ENCODE measurements around the gene TUBGCP6.

TUBGCP6 gene

GRCh38 chr22:50244420-50245213, at the start of gene TUBGCP6:
Gene TUBGCP6, minus strand, starts transcription at chr22:50245023. Its CDS starts 564 bp downstream, at chr22:50244459.
- peak; percentile 85 to 93 (median 89) for DNase-seq (ENCODE audit: low read depth in 3 of 3)

- DNase-seq (ENCODE audit: low read depth in 3 of 3) = no peak
These were observed 49.5 kb upstream of the TUBGCP6 start for GRCh38 chr22:50294319-50294656.

- DNase-seq (ENCODE audit: low read depth in 3 of 3) = no peak
These were observed 48.9 kb upstream of the TUBGCP6 start for GRCh38 chr22:50293441-50294318.

- DNase-seq (ENCODE audit: low read depth in 3 of 3) = no peak
These were observed 48.0 kb upstream of the TUBGCP6 start for GRCh38 chr22:50292643-50293440.

- DNase-seq (ENCODE audit: low read depth in 3 of 3) = no peak
These were observed 45.3 kb upstream of the TUBGCP6 start for GRCh38 chr22:50289942-50290630.

- DNase-seq (ENCODE audit: low read depth in 3 of 3) = no peak
These were observed 44.5 kb upstream of the TUBGCP6 start for GRCh38 chr22:50289151-50289941.

GRCh38 chr22:50287731-50288130, 42.9 kb upstream of the TUBGCP6 start:
- no peak for DNase-seq (ENCODE audit: low read depth in 3 of 3)

- no peak for DNase-seq (ENCODE audit: low read depth in 3 of 3)
These were observed 42.0 kb upstream of the TUBGCP6 start for GRCh38 chr22:50286701-50287318.

GRCh38 chr22:50286275-50286674, 41.5 kb upstream of the TUBGCP6 start:
- DNase-seq (ENCODE audit: low read depth in 3 of 3) = no peak

- no peak for DNase-seq (ENCODE audit: low read depth in 3 of 3)
These were observed 40.9 kb upstream of the TUBGCP6 start for GRCh38 chr22:50285568-50286229.

GRCh38 chr22:50284479-50284878, 39.7 kb upstream of the TUBGCP6 start:
- no peak for DNase-seq (ENCODE audit: low read depth in 3 of 3)

GRCh38 chr22:50283821-50284220, 39.0 kb upstream of the TUBGCP6 start:
- DNase-seq (ENCODE audit: low read depth in 3 of 3) = no peak

GRCh38 chr22:50282361-50283155, 37.7 kb upstream of the TUBGCP6 start:
- DNase-seq (ENCODE audit: low read depth in 3 of 3) = no peak

- DNase-seq (ENCODE audit: low read depth in 3 of 3) = no peak
These were observed 37.1 kb upstream of the TUBGCP6 start for GRCh38 chr22:50281957-50282356.

GRCh38 chr22:50281384-50281760, 36.5 kb upstream of the TUBGCP6 start:
- DNase-seq (ENCODE audit: low read depth in 3 of 3) = no peak

GRCh38 chr22:50280708-50281383, 36.0 kb upstream of the TUBGCP6 start:
- no peak for DNase-seq (ENCODE audit: low read depth in 3 of 3)

- no peak for DNase-seq (ENCODE audit: low read depth in 3 of 3)
These were observed 35.3 kb upstream of the TUBGCP6 start for GRCh38 chr22:50280022-50280707.

All from stimulated activated CD4-positive, alpha-beta T cell treated with anti-CD3 and anti-CD28 coated beads, TNF-alpha, amount 100 ng/mL, for 24 hours (primary cell).